COLO668 (cell line): ENCODE results near the gene MYO18A.
A peak's percentile ranks its signal among the peaks of the same experiment; 100 is the strongest.

ENCODE experiments used
- DNase-seq: peaks from one replicate; lab custom pipeline; 2025; ENCODE audit not compliant: unreplicated experiment; lab: John Stamatoyannopoulos, UW

MYO18A gene

DNA sequence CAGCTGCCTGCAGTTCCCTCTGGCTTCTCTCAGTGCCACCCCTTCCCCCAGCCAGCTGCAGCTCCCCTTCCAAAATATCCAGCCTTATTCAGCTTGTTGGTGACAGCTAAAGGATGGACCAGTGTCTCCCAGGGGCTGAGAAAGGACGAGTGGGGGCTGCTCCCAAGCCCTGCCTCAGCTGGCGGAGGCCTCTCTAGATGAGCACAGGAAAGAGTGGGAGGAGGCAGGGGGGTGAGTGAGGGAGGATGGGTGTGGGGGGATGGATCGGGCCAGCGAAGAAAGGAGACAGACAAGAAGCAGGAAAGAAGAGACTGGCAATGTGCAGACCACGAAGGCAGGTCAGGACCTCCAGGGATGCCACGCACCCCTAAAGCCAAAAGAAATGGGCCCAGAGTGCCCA, 119.7 kb downstream of the MYO18A start:
- DNase-seq: no peak

DNA sequence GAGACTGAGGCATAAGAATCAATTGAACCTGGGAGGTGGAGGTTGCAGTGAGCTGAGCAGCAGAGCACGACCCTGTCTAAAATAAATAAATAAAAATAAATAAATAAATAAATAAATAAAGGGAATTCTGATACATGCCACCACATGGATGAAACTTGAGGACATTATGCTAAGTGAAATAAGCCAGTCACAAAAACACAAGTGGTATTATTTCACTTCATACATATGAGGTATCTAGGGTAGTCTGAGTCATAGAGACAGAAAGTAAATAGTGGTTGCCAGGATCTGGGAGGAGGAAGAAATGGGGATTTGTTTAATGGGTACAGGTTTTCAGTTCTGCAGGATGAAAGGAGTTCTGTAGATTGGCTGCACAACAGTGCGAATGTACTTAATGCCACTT, 120.9 kb downstream of the MYO18A start:
- DNase-seq: no peak

DNA sequence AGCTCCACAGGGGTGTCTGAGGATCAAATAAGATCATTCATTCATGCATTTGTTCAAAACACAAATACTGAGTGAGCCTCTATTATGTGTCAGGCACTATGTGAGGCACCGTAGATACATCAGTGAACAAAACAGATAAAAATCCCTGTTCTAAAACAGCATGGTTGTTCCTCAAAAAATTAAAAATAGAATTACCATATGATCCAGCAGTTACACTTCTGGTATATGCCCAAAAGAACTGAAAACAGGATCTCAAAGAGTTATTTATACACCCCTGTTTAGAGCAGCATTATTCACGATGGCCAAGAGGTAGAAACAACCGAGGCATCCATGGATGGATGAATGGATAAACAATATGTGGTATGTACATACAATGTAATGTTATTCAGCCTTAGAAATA, 121.8 kb downstream of the MYO18A start:
- no peak for DNase-seq

DNA sequence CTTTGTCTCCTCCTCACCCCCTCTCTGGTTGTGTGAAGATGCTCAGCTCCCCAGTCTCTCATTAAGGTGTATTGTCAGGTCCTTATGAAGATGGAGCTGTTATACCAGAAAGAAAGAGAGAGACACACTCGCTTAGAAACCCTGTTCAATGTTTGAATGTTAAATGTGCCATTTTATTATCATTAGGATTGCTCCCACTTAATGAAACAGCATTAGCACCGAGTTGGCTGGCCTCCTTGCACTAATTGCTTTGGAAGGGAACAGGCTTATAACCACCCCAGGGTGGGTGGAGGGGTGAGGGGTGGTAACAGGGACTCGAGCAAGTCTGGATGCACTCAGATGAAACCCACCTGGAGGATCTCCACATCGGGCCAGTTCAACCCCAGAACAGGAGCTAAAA, 122.8 kb downstream of the MYO18A start:
- DNase-seq: no peak

DNA sequence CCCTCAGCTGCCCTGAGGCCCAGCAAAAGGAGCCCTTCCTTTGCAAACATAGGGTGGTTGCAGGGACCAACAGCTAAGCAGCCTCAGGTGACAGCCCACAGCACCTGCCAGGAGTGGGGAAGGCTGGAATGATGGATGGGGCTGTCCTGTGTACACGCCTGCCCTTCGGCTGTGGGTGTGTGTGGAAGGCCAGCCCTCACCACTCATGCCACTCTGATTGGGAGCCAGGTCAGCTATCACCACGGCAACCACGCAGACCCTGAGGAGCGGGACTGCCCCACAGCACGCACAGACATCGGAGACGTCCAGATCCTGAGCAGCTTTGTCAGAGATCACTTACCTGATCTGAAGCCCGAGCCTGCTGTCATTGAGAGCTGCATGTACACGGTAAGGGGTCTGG, 125.4 kb downstream of the MYO18A start:
- DNase-seq: no peak

DNA sequence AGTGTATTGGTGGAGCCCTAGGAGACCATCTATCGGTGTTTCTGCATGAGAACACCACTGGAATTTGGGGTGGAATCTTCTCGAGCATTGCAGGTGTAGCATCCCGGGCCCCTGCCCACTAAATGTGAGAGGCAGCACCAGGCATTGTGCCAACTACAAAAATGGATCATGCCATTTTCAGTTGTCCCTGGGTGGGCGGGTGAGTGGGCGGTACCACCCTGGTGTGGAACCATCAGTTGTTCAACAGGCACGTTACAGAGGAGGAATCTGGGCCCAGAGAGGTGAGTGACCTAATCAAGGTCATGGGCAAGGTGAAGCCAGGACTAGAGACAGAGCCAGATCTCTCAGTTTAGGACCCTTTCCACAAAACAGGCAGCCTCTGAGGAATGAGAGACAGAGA, 128.5 kb downstream of the MYO18A start:
- DNase-seq: no peak

DNA sequence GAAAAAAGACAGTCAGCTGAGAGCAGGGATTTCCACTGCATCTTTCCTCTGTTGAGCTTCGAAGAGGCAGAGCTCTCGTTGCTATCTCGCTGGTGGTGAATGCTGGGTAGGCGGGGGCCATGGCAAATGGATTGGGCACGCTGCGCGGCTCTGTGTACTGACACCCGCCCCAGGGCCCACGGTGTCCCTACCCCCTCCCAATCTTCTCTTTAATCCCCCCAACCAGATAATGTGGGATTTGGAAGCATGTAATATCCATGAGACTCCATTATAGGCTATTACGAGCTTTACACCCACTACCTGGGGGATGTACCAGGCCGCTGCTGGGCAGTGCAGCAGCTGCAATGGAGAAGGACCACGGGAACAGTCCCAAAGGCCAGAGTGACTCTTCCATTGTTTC, 129.0 kb downstream of the MYO18A start:
- no peak for DNase-seq

DNA sequence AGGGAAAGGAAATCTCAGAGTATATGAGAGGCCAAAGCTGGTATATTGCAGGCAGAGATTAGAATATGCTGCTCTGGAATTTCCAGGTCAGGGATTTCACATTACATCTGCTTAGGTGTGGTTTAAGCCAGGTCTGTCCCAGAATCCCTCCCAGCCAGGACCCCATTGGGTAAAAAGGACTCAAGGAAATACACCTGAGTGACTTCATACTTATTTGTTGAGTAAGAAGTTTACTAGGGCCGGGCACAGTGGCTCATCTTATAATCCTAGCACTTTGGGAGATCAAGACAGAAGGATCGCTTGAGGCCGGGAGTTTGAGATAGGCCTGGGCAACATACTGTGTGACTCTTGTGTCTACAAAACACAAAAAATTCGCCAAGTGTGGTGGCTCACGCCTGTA, 130.0 kb downstream of the MYO18A start:
- DNase-seq: no peak

DNA sequence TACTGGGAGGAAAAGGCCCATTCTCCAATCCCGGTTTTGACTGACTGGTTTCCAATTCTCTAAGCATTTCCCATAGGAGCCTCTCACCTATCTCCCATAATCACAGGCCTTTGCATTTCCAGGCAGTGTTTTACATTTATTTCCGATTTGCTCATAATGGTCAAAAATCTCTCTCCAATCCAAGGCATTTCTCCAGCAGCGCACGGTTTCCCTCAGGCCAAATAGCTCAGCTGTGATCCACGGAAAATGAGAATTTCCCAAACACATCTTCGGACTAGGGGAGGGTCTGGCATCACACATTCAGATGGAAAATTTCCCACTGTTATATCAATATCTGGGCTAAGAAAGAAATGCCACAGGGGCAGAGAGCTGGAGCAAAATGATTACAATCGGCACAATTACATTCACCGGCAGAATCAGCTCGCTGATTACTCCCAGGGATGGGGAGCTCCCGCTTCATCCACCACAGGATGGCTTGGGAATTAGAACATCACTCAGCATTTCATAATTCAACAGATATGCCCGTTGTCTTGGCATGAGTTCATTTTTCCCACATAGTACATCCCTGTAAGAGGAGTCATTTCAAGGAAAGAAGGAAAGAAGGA, 130.6 kb downstream of the MYO18A start:
- DNase-seq: no peak

DNA sequence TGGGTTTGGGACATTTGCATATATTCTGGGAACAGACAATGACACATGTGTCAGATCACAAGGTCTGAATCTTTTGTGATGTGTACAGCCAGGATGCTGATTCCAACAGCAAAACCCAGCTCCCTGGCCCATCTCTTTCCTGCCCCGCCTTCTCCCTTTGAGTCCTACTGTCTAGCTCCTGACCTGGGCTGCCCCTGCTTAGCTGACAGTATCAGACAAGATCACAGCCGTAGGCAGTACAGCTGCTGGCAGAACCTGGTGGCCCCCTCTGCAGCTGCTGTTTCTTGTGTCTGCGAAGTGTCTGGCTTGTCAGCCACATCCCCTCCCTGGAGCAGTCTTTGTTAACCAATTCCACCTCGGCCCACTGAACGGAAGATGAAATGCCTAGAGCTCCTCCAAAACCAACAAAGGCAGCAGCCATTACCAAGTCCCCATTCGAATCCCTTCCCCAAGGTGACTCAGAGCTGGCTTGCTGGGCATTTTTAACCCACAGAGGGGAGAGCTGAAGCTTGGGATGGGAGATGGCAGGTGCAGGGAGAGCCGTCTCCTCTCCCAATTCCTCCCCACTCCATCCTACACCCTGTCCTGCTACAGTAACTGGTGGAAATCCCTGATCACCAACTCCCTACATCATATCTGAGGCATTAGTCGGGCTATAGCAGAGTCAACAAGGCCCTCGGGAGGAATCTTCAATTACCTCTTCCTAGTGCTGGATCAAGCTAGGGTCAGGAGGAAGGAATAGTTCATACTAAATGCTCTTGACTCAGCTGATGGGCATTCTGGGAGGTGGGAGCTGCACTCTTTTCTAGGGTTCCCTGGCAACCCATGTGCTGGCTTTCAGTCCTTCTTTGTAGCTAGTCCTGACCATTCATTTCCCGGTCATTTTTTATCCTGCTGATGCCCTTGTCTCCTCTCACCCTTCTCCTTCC, 131.5 kb downstream of the MYO18A start:
- DNase-seq: no peak

DNA sequence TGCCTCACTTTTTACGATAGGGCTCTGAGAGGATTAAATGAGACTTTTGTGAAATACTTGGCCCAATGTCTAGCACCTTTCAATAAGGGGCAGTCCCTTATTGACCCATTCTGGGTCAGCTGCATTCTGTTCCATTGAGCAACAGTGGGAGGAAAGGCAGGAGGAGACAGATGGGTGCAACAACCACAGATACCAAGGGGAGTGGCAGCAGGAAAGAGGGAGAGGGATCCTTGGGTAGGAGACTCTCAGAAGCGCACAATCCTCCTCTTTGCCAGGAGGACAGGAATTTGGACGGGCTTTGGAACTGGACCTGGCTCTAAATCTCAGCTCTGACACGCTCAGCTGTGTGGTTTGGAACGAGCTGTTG, 133.7 kb downstream of the MYO18A start:
- DNase-seq: no peak

DNA sequence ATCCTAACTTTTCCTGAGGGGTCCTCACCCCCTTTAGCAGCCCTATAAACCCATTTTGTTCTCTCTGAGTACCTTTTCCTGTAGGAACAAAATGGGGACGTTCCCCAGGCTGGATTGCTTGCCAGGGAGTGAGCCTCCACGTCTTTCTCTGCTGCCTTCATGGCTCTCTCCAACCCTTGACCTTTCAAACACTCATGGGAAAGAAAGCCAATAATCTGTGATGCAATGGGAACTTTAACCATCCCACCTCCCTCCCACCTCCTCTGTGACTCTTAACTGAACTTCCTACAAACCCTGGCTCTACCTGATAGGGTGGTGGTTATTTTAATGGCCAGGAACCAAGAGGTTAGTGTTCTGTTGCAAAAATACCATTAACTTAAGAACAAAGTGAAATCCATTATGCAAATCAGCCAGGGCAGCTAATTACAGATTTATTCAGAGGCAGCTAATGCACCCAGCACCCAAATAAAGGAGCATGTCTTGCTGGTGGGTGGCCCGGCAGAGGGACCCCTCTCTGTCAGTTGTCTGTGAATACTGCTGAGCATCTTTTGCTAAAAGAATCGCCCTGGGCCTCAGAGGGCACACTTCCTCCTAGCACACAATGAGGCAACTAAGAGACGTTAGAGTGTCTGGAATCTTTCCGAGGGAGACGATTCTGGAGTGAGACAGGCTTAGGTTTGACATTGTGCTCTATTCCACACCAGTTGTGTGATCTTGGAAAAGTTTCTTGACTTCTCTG, 134.3 kb downstream of the MYO18A start:
- no peak for DNase-seq

DNA sequence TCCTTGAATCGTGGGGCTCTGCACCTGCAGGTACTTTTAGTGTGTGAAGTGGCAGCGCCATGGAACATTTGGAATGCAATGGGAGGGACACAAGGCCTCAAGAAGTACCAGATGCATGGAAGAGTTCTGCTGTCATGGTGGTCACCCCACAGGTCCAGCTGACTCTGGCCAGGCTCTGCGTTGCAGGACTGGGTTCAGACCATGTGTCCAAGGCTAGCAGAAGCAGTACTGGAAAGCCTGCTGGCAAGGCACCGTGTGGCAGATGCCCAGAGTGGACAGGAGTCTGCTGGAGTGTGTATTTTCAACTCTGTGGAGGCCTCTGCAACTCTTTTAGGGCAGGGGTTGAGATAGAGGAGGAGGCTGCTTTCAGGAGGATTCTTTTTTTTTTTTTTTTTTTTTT, 135.2 kb downstream of the MYO18A start:
- DNase-seq: no peak

DNA sequence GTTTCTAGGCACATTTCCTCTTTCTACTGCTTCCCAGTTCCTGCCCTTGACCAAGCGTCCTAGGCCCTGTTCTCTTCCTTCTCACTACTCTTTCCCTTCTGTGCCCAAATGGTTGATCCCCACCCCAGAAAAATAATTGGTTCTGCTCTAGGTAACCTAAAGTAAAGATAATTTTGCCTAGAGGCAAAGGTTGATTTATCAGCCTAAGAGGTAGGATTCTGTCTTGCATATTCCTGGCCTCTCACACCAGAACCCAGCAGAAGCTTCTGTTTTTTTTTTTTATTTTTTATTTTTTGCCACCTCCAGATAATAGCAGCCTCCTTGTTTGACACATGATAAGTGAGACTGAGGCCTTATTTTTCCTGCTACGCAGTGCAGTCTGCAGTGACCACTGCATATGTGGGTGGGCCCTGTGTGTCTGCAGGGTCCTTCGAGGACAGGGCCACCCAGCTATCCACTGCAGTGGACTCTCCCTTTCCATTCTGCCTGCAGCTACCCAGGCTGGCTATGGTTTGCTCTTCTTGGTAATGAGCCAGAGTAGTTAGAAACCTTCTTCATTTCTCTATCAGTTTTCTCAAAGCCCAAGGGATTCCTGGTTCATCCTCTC, 136.6 kb downstream of the MYO18A start:
- DNase-seq: no peak

DNA sequence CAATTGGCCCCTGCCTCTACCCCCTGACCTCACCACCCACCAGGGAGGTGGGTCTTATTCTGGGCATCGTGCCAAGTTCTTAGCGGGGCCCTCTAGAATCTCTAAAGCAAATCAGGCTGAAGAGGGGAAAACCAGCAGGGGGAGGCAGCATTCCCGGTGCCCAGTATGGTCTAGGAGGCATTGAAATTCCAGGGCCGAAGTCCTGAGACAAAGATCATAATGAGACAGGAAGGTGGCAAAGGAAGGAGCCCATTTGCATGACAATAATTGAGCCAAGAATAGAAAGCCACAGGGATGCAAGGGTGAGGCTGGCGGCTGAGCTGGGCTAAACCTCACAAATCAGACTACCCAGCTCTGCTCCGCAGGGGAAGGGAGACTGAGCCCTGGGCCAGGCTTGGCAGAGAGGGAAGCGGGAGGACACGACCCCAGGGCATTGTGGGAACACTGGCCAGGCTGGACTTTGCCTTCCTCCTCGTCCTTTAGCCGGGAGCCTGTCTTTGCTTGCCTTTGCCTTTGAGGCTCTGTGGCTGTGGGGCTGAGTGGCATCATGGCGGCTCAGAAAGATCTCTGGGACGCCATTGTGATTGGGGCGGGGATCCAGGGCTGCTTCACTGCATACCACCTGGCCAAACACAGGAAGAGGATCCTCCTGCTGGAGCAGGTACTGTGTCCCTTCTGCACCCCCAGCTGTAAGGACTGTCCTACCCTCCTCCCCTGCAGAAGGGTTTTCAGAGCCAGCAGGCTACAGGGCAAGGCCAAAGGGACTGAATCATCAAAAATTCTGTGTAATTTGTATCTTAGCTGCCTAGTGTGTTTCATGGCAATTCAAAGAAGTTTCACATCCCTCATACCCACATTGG, 137.3 kb downstream of the MYO18A start, which contains the start of gene PIPOX:
Gene PIPOX (plus strand): TSS at position 463 of the 860 bp plus-strand sequence. CDS start 85 bp downstream, at position 548.
- peak; percentile 84 for DNase-seq

DNA sequence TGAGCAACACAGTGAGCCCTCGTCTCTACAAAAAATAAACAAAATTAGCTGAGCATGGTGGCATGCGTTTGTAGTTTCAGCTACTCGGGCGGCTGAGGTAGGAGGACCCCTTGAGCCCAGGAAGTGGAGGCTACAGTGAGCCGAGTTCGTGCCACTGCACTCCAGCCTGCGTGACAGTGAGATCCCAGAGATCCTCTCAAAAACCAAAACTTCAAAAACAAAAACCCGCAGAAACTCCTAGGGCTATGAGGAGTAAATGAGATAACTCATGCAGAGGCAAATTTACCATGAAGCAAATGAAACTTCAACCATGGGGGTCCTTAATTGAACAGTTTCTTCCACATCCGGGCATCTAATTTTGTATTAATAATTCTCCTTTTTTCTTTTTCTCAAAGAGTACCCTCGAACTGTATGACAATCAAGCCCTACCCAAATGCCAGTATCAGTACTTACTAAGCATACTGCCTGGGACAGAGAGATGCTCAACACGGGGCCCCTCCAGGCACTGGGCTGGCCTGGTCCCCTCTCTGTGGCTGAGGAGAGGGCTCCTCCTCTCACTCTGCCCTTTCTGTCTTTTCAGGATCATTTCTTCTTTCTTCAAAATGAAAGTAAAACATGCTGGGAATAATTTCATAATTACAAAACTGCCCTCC, 138.0 kb downstream of the MYO18A start:
- DNase-seq: no peak

DNA sequence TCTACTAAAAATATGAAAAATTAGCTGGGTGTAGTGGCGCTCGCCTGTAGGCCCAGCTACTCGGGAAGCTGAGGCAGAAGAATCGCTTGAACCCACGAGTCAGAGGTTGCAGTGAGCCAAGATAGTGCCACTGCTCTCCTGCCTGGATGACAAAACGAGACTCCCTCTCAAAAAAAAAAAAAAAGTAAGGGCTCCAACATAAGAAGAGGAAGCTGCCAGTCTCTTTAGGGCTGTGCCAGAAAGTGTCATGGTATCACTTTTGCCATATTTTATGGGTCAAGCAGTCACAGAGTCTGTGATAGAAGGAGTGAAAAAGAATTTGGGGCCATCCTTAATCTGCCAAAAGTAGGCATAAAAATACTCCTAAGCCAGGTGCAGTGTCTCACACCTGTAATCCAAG, 138.6 kb downstream of the MYO18A start:
- DNase-seq: no peak

DNA sequence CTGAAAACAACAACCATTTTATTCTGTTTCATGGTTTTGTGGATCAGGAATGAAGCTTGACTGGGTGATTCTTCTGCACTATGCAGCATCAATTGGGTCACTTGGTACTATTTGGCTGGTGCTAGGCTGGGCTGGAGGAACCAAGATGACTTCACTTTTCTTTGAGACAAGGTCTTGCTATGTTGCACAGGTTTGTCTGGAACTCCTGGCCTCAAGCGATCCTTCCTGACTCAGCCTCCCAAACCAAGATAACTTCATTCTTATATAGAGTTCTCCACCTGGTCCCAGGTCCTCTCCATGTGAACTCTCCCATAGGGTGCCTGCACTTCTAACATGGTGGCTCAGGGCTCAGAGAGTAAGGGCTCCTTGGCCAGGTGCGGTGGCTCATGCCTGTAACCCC, 139.1 kb downstream of the MYO18A start:
- DNase-seq: no peak

DNA sequence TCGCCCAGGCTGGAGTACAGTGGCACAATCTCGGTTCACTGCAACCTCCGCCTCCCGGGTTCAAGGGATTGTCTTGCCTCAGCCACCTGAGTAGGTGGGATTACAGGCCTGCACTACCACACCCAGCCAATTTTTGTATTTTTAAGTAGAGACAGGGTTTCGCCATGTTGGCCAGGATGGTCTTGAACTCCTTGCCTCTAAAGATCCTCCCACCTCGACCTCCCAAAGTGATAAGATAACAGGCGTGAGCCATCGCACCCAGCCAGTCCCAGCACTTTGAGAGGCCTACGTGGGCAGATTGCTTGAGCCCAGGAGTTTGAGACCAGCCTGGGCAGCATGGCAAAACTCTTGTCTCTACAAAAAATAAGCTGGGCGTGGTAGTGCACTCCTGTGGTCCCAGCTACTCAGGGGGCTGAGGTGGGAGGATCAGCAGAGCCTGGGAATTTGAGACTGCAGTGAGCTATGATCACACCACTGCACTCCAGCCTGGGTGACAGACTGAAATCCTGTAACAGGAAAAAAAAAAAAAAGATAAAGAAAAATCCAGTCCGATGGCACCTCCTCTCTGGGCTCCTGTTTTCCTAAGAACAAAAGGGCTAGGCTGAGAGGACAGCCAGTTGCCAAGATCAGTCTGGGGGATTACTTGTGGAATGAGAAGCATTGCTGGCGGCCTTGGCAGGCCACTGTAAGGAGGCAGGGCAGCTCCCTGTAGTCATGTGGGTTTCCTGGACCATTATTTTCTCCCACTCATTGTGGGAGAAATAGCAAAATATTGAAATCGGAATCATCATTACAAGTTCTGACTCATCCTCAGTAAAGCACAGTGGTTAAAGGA, 140.2 kb downstream of the MYO18A start:
- no peak for DNase-seq
